Stomach (tissue), 9 donors: ENCODE measurements around the gene MYRIP. TPM values are rescaled to one million over a fixed set of nuclear protein-coding genes. Genes with fewer than 3 reads are reported as not detected.
"Not testable (repeated sequence)": the region's sequence is repeated elsewhere in the genome, so short reads cannot be mapped to it uniquely, and the experiment has no call there.

ENCODE experiments used
- DNase-seq, 2 donors: peaks; one replicate each; pipeline versions ENCODE4 v3.0.0 to v3.0.0-alpha.2; 2013 to 2019
- H3K27ac ChIP-seq, 5 donors: fragments of 200-600 bp in 4 of 5; sonication (generic) in 4 of 5; one replicate each; pipeline ENCODE4 v1.5.1; 2013 to 2019; ENCODE audit warnings: mild to moderate bottlenecking in 1 of 5, moderate library complexity in 1 of 5
- H3K27me3 ChIP-seq, 3 donors: fragments of 200-600 bp; sonication (generic); one replicate each; pipeline ENCODE4 v1.5.1; 2017 to 2019; ENCODE audit warnings: mixed run types in 1 of 3
- H3K36me3 ChIP-seq, 4 donors: fragments of 200-600 bp; sonication (generic); 1 replicate in 3 of 4; 2 replicates in 1 of 4; pipeline ENCODE4 v1.5.1; 2016 to 2019
- H3K4me1 ChIP-seq, 4 donors: fragments of 200-600 bp; sonication (generic); one replicate each; pipeline ENCODE4 v1.5.1; 2016 to 2019
- H3K4me3 ChIP-seq, 4 donors: fragments of 200-600 bp; sonication (generic) in 3 of 4; one replicate each; pipeline ENCODE4 v1.5.1; 2016 to 2019; ENCODE audit warnings: mild to moderate bottlenecking in 1 of 4
- H3K9me3 ChIP-seq, 4 donors: fragments of 200-600 bp; sonication (generic); one replicate each; pipeline ENCODE4 v1.5.1; 2016 to 2019
- EP300 ChIP-seq: sonication (generic); formaldehyde crosslinking; IDR thresholded peaks from one replicate; pipeline ENCODE4 v1.6.1; 2017; ENCODE audit warnings: antibody characterized with exemption
- POLR2A ChIP-seq, 4 donors: fragments of 450-650 bp; IDR thresholded peaks; one replicate each; pipeline ENCODE4 v1.6.1; 2016; ENCODE audit warnings: antibody characterized with exemption in 4 of 4, control low read depth in 2 of 4, mild to moderate bottlenecking in 1 of 4, moderate library complexity in 1 of 4
- POLR2AphosphoS5 ChIP-seq, 3 donors: sonication (generic); formaldehyde crosslinking; IDR thresholded peaks; one replicate each; pipeline ENCODE4 v1.6.1; 2016; ENCODE audit warnings: antibody characterized with exemption in 3 of 3
- WGBS, 5 donors: extraction: QIAGEN DNeasy Blood & Tissue Kit in 3 of 5; methylation state at CpG; one replicate each; pipeline versions ENCODE4 v1.1.5 to v1.1.7; 2013 to 2018; 5-methylcytosine and 5-hydroxymethylcytosine counted together
- intact Hi-C: fragments of 100-400 bp; cut with DNase I; formaldehyde crosslinking; loops from one replicate; pipeline ENCODE4 v1.15.1; 2023; ENCODE audit warnings: low total_unique reads
- polyA plus RNA-seq, 3 donors: library from polyadenylated mRNA; stranded (reverse); fragments of 200-250 nt; gene quantifications; one replicate each; pipeline ENCODE4 v1.2.3, GENCODE V29; 2013
- total RNA-seq, 5 donors: library from RNA; depleted of rRNA; stranded (reverse); fragments of >200 nt; gene quantifications; one replicate each; pipeline versions ENCODE4 v1.1.0 to v1.2.3, GENCODE V29; 2014 to 2016
- TF ChIP-seq, protein P1 (sequence below), 7 experiments: fragments of 450-650 bp in 4 of 7; fragments of 200-600 bp in 3 of 7; sonication (generic) in 3 of 7; IDR thresholded peaks; one replicate each; pipeline ENCODE4 v1.5.1; 2016 to 2019; ENCODE audit warnings: antibody characterized with exemption in 7 of 7, control low read depth in 2 of 7, mild to moderate bottlenecking in 1 of 7
- donor health status: healthy with polysubstance abuse.
- donor health status: Bipolar disorder and iron deficiency.
- donor health status: healthy.

Gene MYRIP
- total and polyA plus RNA-seq, 8 donors = 1.8 to 20.6 (median 6.8) TPM

DNA sequence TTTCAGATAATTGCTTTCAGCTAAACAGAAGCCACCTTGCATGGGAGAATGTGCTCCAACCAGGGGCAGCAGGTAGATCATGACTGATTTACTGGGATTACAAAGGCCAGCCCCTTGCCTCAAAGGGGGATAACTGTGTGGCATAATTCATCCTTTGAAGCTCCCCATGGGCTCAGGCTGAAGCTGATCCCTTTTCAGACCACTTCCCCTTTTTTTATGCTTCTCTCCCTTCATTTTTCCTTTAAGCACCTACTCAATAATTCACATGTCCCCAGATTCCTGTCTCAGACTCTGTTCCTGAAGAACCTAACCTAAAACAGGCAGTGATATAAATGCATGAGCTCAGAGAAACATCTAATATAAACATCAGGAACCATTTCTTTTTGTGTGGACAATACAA, 8.2 kb upstream of the MYRIP start:
- Histone ChIP-seq H3K36me3 (no peaks in the 10 kb centered on the region), H3K27ac (no peak overlapping the region), H3K4me1 (no peaks in the 10 kb centered on the region), H3K9me3 (no peaks in the 10 kb centered on the region), H3K27me3 (no peaks in the 10 kb centered on the region), H3K4me3 (no peak overlapping the region)
- intact Hi-C loops = no loop called here
- no peak for DNase-seq
- no peak for TF ChIP-seq POLR2AphosphoS5 (IDR thresholded peaks at IDR 0.05)
- TF ChIP-seq, protein P1, sequence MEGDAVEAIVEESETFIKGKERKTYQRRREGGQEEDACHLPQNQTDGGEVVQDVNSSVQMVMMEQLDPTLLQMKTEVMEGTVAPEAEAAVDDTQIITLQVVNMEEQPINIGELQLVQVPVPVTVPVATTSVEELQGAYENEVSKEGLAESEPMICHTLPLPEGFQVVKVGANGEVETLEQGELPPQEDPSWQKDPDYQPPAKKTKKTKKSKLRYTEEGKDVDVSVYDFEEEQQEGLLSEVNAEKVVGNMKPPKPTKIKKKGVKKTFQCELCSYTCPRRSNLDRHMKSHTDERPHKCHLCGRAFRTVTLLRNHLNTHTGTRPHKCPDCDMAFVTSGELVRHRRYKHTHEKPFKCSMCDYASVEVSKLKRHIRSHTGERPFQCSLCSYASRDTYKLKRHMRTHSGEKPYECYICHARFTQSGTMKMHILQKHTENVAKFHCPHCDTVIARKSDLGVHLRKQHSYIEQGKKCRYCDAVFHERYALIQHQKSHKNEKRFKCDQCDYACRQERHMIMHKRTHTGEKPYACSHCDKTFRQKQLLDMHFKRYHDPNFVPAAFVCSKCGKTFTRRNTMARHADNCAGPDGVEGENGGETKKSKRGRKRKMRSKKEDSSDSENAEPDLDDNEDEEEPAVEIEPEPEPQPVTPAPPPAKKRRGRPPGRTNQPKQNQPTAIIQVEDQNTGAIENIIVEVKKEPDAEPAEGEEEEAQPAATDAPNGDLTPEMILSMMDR (IDR thresholded peaks at IDR 0.05) = no peak
- no peak for TF ChIP-seq EP300
- TF ChIP-seq POLR2A (IDR thresholded peaks at IDR 0.05) = no peak

DNA sequence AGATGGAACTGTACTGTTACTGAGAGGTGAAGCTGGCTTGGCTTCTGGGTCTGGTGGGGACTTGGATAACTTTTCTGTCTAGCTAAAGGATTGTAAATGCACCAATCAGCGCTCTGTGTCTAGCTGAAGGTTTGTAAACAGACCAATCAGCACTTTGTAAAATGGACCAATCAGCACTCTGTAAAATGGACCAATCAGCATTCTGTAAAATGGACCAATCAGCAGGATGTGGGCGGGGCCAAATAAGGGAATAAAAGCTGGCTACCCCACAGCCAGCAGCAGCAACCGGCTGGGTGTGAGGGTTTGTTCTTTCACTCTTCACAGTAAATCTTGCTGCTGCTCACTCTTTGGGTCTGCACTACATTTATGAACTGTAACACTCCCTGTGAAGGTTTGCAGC, 6.9 kb upstream of the MYRIP start:
- H3K36me3 ChIP-seq, H3K4me3 ChIP-seq, H3K9me3 ChIP-seq, H3K27me3 ChIP-seq, intact Hi-C loops, H3K4me1 ChIP-seq, H3K27ac ChIP-seq, DNase-seq: not testable (repeated sequence)
- WGBS, 5 donors = 57 to 86% (median 75%) methylated on average over 3 of the region's 3 CpGs

DNA sequence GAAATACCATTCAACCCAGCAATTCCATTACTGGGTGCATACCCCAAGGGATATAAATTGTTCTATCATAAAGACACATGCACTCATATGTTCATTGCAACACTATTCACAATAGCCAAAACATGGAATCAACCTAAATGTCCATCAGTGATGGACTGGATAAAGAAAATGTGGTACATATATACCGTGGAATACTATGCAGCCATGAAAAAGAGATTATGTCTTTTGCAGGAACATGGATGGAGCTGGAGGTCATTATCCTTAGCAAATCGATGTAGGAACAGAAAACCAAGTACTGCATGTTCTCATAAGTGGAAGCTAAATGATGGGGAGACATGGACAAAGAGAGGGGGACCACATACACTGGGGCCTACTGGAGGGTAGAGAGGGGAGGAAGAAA, 5.5 kb upstream of the MYRIP start:
- H3K36me3 ChIP-seq = no peaks in the 10 kb centered on the region
- no peak overlapping the region for H3K4me3 ChIP-seq
- peaks cover 0 to 18% (median 4%) of the 10 kb centered on the region in 3 donors for H3K27me3 ChIP-seq
- intact Hi-C loops = no loop called here
- TF ChIP-seq POLR2A (IDR thresholded peaks at IDR 0.05) = no peak
- no peak for TF ChIP-seq POLR2AphosphoS5 (IDR thresholded peaks at IDR 0.05)
- peaks cover 0 to 8% (median 7%) of the 10 kb centered on the region in 4 donors for H3K4me1 ChIP-seq
- H3K27ac ChIP-seq = no peak overlapping the region
- DNase-seq = no peak
- WGBS, 5 donors = 64 to 74% (median 66%) methylated on average over 2 of the region's 2 CpGs
- no peaks in the 10 kb centered on the region for H3K9me3 ChIP-seq

DNA sequence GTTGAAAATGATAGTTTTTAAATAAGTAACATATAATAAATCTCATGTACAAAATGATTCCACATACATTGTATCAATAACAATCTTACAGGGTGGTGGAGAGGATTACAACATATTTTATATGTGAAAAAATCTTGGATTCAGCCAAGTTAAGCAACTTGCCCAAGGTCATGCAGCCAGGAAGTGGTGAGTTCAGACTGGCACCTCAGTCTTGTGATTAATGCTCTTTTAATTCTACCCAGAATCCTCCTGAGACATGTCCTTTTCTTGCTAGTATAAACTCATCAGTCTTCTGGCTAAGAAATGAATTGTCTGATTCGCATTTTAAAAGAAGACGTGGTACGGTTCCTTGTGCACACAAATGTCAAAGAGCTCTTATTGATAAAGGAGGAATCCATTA, 4.5 kb upstream of the MYRIP start:
- H3K9me3 ChIP-seq = no peaks in the 10 kb centered on the region
- H3K27ac ChIP-seq = no peak overlapping the region
- DNase-seq = no peak
- H3K27me3 ChIP-seq = peaks cover 0 to 27% (median 9%) of the 10 kb centered on the region in 3 donors
- WGBS, 5 donors = 63 to 78% (median 73%) methylated on average over 3 of the region's 3 CpGs
- H3K4me3 ChIP-seq = no peak overlapping the region
- no peaks in the 10 kb centered on the region for H3K36me3 ChIP-seq
- intact Hi-C loops = no loop called here
- TF ChIP-seq POLR2AphosphoS5 (IDR thresholded peaks at IDR 0.05) (no peak), EP300 (no peak), POLR2A (IDR thresholded peaks at IDR 0.05) (no peak)
- TF ChIP-seq, protein P1 (IDR thresholded peaks at IDR 0.05) = no peak
- H3K4me1 ChIP-seq = peaks cover 5 to 14% (median 13%) of the 10 kb centered on the region in 4 donors

DNA sequence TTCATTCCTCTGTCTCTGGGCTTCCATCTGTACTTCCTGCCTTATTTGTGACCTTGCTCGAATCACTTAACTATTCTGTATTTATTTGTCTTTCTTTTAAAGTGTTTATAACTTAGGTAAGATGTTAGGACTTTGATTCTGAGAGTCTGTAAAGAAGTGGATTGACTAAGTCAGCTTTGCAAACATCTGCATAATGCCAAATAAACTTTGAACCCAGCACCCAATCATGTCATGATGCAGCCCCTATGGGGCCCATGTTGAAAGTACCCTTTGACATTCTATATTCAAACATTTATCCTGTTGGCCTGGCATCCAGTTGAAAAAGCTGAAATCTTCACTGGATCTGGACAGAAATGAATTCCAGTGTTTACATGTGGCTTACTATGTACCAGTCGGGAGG, 3.8 kb upstream of the MYRIP start:
- 45 to 62% (median 51%) methylated on average over 2 of the region's 2 CpGs for WGBS, 5 donors
- DNase-seq = no peak
- Histone ChIP-seq H3K27ac (no peak overlapping the region), H3K4me3 (no peak overlapping the region), H3K36me3 (no peaks in the 10 kb centered on the region), H3K4me1 (peaks cover 12 to 21% (median 20%) of the 10 kb centered on the region in 4 donors), H3K27me3 (peaks cover 0 to 34% (median 16%) of the 10 kb centered on the region in 3 donors), H3K9me3 (no peaks in the 10 kb centered on the region)
- no peak for TF ChIP-seq EP300
- TF ChIP-seq POLR2A (IDR thresholded peaks at IDR 0.05) = no peak
- no peak for TF ChIP-seq POLR2AphosphoS5 (IDR thresholded peaks at IDR 0.05)
- TF ChIP-seq, protein P1 (IDR thresholded peaks at IDR 0.05) = no peak
- intact Hi-C loops = no loop called here
